Left forelimb (tissue), 1 donor: ENCODE data around the gene SEC14L2.
A peak's percentile ranks its signal among the peaks of the same experiment; 100 is the strongest.
"Not testable (repeated sequence)": the region's sequence is repeated elsewhere in the genome, so short reads cannot be mapped to it uniquely, and the experiment has no call there.

Source experiments
- DNase-seq: peaks from one replicate; pipeline ENCODE4 v3.0.0-alpha.2; 2018; ENCODE audit warnings: low spot score

The SEC14L2 gene

GRCh38 chr22:30375312-30375849 is 21.4 kb upstream of the SEC14L2 start:
- DNase-seq: no peak

DNA sequence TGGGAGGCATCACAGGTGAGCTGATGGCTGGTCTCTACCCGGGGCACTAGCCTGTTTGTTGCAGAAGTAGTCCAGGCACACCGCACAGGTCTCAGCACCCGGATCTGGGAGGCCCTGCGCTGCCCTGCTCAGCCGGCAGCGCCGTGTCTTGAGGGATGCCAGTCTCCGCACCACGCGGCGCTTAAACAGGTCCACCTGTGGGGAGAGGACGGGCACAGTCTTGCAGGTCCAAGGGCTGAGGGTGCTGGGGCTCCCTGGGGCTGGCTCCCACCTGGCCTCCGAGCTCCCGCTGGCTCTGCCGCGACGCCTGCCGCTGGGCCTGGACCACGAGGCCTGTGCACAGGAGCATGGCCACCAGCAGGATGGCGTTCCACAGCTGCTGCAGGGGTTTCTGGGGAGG is 16.8 kb upstream of the SEC14L2 start:
- no peak for DNase-seq

- DNase-seq: no peak
Measured at GRCh38 chr22:30381264-30381663, 15.6 kb upstream of the SEC14L2 start.

DNA sequence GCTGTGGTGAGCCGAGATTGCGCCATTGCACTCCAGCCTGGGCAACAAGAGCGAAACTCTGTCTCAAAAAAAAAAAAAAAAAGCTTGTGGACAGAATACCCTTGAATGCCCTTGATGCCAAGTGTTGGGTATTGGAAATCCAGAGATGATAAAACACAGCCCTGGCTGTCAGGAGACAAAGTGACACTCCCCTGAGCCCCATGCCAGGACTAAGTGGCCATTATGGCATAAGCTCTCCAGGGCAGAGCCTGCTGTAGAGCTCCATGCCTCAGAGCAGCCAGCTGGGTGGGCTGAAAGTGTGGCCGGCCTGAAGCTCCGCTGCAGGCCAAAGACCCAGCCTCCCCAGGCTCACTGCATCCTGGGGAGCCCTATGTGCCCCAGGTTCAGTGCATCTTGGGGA is 14.5 kb upstream of the SEC14L2 start:
- DNase-seq: no peak

DNA sequence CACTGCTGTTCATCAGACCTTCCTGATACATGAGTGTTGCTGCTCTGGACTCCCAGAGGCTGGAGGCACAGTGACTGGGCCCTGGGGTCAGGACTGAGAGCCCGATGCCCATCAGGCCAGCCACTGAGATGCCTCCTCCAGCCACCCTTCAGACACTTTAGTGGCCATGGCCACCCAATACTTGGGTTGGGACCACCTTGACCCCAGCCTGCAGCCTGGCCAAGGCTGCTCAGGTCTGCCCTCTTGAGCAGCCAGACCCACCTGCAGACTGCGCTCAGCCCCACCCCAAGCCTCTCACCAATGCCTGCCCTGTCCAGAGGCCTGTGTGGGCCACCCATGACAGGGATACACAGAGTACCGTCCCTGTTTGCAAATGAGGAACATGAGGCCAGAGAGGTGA is 13.8 kb upstream of the SEC14L2 start:
- no peak for DNase-seq

DNA sequence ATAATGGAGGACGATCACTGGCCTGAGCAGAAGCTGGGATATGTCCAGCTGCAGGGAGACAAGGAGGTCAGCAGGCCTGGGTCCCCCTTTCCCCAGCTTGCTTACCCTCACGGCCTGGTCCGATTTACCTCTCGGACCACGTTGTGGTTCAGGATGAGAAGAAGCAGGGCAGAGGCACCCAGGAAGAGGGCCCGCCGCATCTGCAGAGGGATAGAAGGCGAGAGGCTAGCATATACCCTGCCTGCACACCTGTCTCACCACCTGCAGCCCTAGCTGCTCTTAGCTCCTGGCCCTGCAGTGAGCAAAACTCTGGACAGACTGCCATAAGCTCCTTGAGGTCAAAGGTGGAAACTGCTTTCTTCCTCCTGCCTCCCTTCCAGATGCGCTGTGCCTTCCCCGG is 10.9 kb upstream of the SEC14L2 start:
- no peak for DNase-seq

GRCh38 chr22:30386608-30386959 is 10.2 kb upstream of the SEC14L2 start:
- no peak for DNase-seq

DNA sequence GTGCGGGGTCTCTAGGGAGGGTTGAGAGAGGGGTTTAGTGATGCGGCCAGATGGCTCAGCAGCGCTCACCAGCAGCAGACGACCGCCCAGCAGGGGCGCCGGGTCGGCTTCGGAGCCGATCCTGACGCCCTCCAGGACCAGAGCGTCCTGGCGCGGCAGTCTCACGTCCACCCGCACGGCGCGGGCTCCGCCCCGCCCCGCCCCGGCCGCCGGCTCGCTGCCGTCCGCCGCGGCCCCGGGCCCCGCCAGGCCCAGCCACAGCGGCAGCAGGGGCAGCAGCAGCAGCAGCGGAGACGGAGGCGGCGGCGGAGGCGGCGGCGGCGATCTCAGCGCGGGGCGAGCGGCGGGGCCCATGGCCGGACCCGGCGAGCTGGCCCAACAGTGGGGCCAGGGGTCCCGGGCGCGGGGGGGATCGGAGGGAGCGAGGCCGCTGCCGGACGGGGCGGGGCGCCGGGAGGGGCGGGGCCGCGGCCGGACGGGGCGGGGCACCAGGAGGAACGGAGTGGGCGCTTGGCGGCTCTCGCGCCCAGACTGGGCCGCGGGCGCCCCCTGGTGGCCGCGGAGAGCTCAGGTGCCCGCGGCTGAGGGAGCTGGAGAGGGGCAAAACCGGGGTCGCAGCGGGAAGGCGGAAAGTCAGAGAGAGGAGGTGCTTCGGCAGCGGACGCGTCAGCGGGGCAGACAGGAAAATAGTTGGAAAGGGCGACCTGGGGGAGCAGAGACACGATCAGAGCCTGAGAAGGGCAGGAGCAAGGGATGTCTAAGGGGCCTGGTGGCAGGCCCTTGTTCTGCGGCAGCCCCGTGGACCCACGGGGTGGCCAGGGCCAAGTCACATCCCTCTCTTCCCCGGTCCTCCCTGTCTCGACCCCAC is 9.6 kb upstream of the SEC14L2 start, which contains the start of gene RNF215:
Gene RNF215, minus strand, starts transcription at position 452 of the 868 bp plus-strand sequence. Its CDS starts 98 bp downstream, at position 354.
- peak; percentile 93 for DNase-seq

DNA sequence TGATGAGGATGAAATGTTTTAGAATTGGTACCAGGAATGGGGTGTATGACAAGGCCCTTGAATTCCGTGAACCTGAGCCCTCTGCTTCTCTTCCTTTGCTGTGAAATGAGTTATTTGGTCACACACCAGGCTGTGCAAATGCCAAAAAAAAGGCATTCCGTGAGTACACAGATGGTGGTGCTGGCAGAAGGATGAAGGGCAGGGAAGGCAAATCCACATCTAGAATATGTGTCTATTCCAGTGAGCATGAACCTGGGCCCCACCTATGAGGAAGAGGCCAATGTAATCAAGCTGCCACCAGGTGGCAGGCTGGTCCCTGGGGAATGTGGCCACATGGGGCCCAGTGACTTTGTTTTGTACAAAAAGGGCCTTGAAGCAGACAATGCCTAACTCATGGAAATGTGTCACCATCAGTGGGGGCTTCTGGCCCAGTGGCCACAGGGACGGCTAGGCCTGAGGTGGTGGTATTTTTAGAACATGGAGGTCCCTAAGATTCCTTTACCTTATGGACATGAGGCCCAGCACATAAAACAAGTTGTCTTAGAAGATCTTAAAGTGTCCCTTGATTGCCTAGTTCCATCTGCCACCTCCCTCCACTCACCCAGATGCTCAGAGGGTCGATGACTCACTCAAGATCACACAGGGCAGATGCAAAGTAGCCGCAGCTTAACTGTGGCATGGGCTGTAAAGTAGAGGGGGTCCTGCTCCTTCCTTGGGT is 5.7 kb upstream of the SEC14L2 start:
- no peak for DNase-seq

GRCh38 chr22:30392661-30393321 is 4.0 kb upstream of the SEC14L2 start:
- no peak for DNase-seq

DNA sequence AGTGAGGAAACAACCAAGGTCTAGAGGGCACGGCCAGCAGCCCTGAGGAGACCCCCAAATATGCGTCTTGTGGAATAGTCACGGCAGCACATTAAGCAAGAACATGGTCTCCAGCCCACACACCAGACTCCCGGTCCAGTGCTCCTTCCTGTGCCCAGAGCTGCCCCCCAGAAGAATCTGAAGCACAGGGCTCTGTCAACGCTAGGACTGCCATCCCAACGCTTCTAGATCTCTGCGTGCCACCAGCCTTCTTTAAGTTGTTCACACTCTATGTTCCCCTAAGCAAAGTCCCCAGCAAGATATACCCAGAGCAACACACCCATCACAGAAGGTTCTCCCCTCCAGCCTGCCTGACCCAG is 3.5 kb upstream of the SEC14L2 start:
- DNase-seq: no peak

DNA sequence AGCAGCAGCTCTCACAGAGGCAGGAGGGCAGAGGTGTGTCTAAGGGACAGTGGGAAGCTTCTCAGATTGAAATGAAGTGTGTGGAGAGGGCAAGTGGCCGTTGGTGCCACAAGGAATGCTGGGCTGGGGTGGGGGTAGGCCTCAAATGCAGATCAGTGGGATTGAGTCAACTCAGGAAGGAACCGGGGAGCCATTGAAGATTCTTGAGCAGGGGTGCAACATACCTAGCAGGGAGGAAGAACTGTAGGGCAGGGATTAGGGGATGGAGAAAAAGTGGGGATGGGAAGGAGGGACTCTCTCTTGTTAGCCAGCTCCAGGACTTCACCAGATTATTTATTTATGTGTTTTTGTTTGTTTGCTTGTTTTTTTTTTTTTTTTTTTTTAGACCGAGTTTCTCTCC is 2.9 kb upstream of the SEC14L2 start:
- no peak for DNase-seq

GRCh38 chr22:30397656-30398635 is 1.1 kb downstream of the SEC14L2 start:
- no peak for DNase-seq

- DNase-seq: no peak
Measured at GRCh38 chr22:30398685-30399680, 2.2 kb downstream of the SEC14L2 start.

DNA sequence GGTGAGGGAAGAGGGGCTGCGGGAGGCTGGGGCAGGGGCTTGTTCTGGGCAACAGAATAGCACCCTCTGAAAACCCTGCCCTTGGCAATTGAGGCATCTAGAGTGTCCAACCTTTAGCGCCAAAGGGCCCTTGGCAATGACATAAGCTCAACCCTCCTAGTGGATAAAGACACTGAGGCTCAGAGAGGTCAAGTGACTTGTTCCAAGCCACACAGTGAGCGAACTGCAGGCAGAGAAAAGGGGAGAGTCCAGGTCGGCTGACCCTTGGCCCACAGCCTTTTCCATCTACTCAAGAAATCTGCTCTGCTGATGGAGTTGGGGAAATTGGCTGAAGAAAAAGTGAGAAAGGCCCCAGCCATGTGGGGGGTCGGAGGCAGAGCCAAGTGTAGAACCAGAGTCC is 2.9 kb downstream of the SEC14L2 start:
- DNase-seq: no peak

DNA sequence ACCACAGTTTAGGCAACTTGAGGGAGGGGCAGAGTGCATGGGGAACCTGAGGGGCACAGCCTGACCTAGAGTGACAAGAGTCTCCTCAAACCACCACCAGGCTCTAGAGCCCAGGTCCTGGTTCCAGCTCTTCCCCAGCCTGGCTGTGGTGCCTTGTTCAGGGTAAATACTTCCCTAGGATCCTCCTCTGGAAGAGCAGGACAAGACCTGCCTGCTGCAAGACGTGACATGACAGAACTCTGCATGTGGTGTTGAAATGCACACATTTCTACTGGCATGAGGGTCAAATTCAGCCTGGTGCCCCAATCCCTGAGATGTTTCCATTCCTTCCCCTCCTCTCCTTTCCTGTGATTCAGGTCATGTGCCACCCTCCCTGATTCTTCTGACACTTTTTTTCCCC is 3.3 kb downstream of the SEC14L2 start:
- no peak for DNase-seq

- not testable (repeated sequence) for DNase-seq
Measured at GRCh38 chr22:30401024-30401423, 4.2 kb downstream of the SEC14L2 start.

GRCh38 chr22:30402028-30402765 is 5.4 kb downstream of the SEC14L2 start:
- DNase-seq: no peak

DNA sequence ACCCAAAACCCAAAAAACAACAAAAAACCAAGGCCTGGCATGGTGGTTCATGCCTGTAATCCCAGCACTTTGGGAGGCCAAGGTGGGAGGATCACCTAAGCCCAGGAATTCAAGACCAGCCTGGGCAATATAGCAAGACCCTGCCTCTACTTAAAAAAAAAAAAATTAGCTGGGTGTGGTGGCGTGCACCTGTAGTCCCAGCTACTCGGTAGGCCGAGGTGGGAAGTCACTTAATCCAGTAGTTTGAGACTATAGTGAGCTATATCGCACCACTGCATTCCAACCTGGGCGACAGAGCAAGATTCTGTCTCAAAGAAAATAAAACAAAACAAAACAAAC is 5.9 kb downstream of the SEC14L2 start:
- not testable (repeated sequence) for DNase-seq

GRCh38 chr22:30404307-30404706 is 7.5 kb downstream of the SEC14L2 start:
- DNase-seq: no peak
